Neural cell (in vitro differentiated cells): ENCODE results near the gene CDC73. TPM values are rescaled to one million over a fixed set of nuclear protein-coding genes. Genes with fewer than 3 reads are reported as not detected.

Source experiments
- H2AFZ ChIP-seq: fragments of 200-600, 300-800 bp; sonication (generic), shearing (Covaris generic); 2 replicates; pipeline ENCODE4 v1.6.0; 2014; ENCODE audit warnings: low read depth, mild to moderate bottlenecking, antibody characterized with exemption, low read length, moderate library complexity
- H3F3A ChIP-seq: fragments of 200-600 bp; shearing (Covaris generic); 2 replicates; pipeline ENCODE4 v1.6.1; 2016; ENCODE audit warnings: mild to moderate bottlenecking, moderate library complexity, mixed read lengths, antibody characterized with exemption, low read length; ENCODE audit not compliant: insufficient read depth, poor library complexity, severe bottlenecking
- H3K27ac ChIP-seq: fragments of 200-600, 300-800 bp; sonication (generic), shearing (Covaris generic); 2 replicates; pipeline ENCODE4 v1.5.1; 2014; ENCODE audit warnings: mild to moderate bottlenecking, low read length, moderate library complexity
- H3K27me3 ChIP-seq: fragments of 300-800, 200-600 bp; sonication (generic), shearing (Covaris generic); 2 replicates; pipeline ENCODE4 v1.6.0; 2014; ENCODE audit warnings: mild to moderate bottlenecking, low read depth, low read length, moderate library complexity; ENCODE audit not compliant: insufficient read depth
- H3K36me3 ChIP-seq: fragments of 300-800, 200-600 bp; sonication (generic), shearing (Covaris generic); 2 replicates; pipeline ENCODE4 v1.5.1; 2014; ENCODE audit warnings: mild to moderate bottlenecking, antibody characterized with exemption, low read length, moderate library complexity; ENCODE audit not compliant: insufficient read depth
- H3K4me2 ChIP-seq: fragments of 300-800, 200-600 bp; sonication (generic), shearing (Covaris generic); 2 replicates; pipeline ENCODE4 v1.6.0; 2014; ENCODE audit warnings: mild to moderate bottlenecking, low read length
- H3K4me3 ChIP-seq: fragments of 300-800, 200-600 bp; sonication (generic), shearing (Covaris generic); 2 replicates; pipeline ENCODE4 v1.5.1; 2014; ENCODE audit warnings: mild to moderate bottlenecking, low read length, moderate library complexity
- H3K79me2 ChIP-seq: fragments of 200-600 bp; shearing (Covaris generic); replicated peaks from 2 replicates; pipeline ENCODE4 v1.6.0; 2014; ENCODE audit warnings: mild to moderate bottlenecking, low read length, moderate library complexity; ENCODE audit not compliant: insufficient read depth
- H3K9ac ChIP-seq: fragments of 300-800, 200-600 bp; sonication (generic), shearing (Covaris generic); 2 replicates; pipeline ENCODE4 v1.6.1; 2016; ENCODE audit warnings: mild to moderate bottlenecking, low read length, mixed read lengths
- H3K9me2 ChIP-seq: fragments of 200-600 bp; shearing (Covaris generic); 2 replicates; pipeline ENCODE4 v1.6.1; 2016; ENCODE audit warnings: mild to moderate bottlenecking, low read length, mixed read lengths; ENCODE audit not compliant: insufficient read depth
- H3K9me3 ChIP-seq: fragments of 200-600, 300-800 bp; sonication (generic), shearing (Covaris generic); 2 replicates; pipeline ENCODE4 v1.6.1; 2016; ENCODE audit warnings: mild to moderate bottlenecking, mixed run types, low read length, moderate library complexity, mixed read lengths
- H4K20me1 ChIP-seq: fragments of 200-600 bp; shearing (Covaris generic); 2 replicates; pipeline ENCODE4 v1.6.1; 2016; ENCODE audit warnings: mild to moderate bottlenecking, mixed run types; ENCODE audit not compliant: insufficient read depth
- EP300 ChIP-seq: fragments of 450-650 bp; conservative IDR thresholded peaks from 2 replicates; pipeline ENCODE4 v1.6.1; 2014; ENCODE audit warnings: antibody characterized with exemption, mild to moderate bottlenecking, moderate library complexity; ENCODE audit not compliant: poor library complexity, severe bottlenecking
- EZH2 ChIP-seq: fragments of 200-600, 300-800 bp; shearing (Covaris generic), sonication (generic); IDR thresholded peaks from 2 replicates; pipeline ENCODE4 v1.6.1; 2014; ENCODE audit warnings: antibody characterized with exemption, low read length, borderline replicate concordance, mild to moderate bottlenecking; ENCODE audit not compliant: insufficient read depth, poor library complexity, severe bottlenecking
- MXI1 ChIP-seq: fragments of 450-650 bp; conservative IDR thresholded peaks from 2 replicates; pipeline ENCODE4 v1.6.1; 2014; ENCODE audit warnings: antibody characterized with exemption, mild to moderate bottlenecking; ENCODE audit not compliant: poor library complexity, severe bottlenecking
- POLR2AphosphoS5 ChIP-seq: IDR thresholded peaks from 2 replicates; pipeline ENCODE4 v1.6.1; 2012
- RAD21 ChIP-seq: fragments of 450-650 bp; conservative IDR thresholded peaks from 2 replicates; pipeline ENCODE4 v1.6.1; 2014; ENCODE audit warnings: antibody characterized with exemption, mild to moderate bottlenecking, moderate library complexity
- SMC3 ChIP-seq: fragments of 450-650 bp; conservative IDR thresholded peaks from 2 replicates; pipeline ENCODE4 v1.6.1; 2014; ENCODE audit warnings: antibody characterized with exemption, mild to moderate bottlenecking, moderate library complexity; ENCODE audit not compliant: poor library complexity
- TAF1 ChIP-seq: IDR thresholded peaks from 2 replicates; pipeline ENCODE4 v1.6.1; 2012; ENCODE audit warnings: low read depth
- polyA plus RNA-seq: library from polyadenylated mRNA; depleted of rRNA; stranded (reverse); fragments of >200 nt; gene quantifications from 2 replicates; pipeline ENCODE4 v1.2.3, GENCODE V29; 2014
- TF ChIP-seq, protein P1 (sequence below): fragments of 450-650 bp; IDR thresholded peaks from 2 replicates; pipeline ENCODE4 v1.5.1; 2014; ENCODE audit warnings: antibody characterized with exemption, mild to moderate bottlenecking, moderate library complexity; ENCODE audit not compliant: poor library complexity, severe bottlenecking
- TF ChIP-seq, protein P2 (sequence below): IDR thresholded peaks from 2 replicates; pipeline ENCODE4 v1.6.1; 2012; ENCODE audit warnings: borderline replicate concordance

The CDC73 gene
- polyA plus RNA-seq, 1 donor from 2014 or later: 11.9 TPM

DNA sequence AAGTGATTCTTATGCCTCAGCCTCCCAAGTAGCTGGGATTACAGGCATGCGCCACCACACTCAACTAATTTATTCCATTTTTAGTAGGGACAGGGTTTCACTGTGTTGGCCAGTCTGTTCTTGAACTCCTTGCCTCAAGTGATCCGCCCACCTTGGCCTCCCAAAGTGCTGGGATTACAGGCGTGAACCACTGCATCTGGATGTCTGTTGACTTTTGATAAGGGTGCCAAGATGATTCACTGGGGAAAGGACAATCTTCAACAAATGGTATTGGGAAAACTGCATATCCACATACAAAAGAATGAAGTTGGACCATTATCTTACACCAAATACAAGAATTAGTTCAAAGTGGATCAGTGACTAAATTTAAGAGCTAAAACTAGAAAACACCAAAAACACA, 42.6 kb upstream of the CDC73 start:
- no peak overlapping the region for H3K27ac ChIP-seq
- no peak overlapping the region for H2AFZ ChIP-seq
- peaks cover 14% of the 10 kb centered on the region for H3K79me2 ChIP-seq
- H4K20me1 ChIP-seq: no peaks in the 10 kb centered on the region
- H3F3A ChIP-seq: no peaks in the 10 kb centered on the region
- no peak overlapping the region for H3K4me2 ChIP-seq
- no peak overlapping the region for H3K9ac ChIP-seq
- H3K9me3 ChIP-seq: peaks cover 9% of the 10 kb centered on the region
- peaks cover 49% of the 10 kb centered on the region for H3K36me3 ChIP-seq
- H3K4me3 ChIP-seq: no peak overlapping the region
- no peak for TF ChIP-seq RAD21
- TF ChIP-seq, protein P1, sequence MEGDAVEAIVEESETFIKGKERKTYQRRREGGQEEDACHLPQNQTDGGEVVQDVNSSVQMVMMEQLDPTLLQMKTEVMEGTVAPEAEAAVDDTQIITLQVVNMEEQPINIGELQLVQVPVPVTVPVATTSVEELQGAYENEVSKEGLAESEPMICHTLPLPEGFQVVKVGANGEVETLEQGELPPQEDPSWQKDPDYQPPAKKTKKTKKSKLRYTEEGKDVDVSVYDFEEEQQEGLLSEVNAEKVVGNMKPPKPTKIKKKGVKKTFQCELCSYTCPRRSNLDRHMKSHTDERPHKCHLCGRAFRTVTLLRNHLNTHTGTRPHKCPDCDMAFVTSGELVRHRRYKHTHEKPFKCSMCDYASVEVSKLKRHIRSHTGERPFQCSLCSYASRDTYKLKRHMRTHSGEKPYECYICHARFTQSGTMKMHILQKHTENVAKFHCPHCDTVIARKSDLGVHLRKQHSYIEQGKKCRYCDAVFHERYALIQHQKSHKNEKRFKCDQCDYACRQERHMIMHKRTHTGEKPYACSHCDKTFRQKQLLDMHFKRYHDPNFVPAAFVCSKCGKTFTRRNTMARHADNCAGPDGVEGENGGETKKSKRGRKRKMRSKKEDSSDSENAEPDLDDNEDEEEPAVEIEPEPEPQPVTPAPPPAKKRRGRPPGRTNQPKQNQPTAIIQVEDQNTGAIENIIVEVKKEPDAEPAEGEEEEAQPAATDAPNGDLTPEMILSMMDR: no peak
- TF ChIP-seq MXI1: no peak
- no peak for TF ChIP-seq EZH2
- TF ChIP-seq EP300: no peak
- TF ChIP-seq, protein P2, sequence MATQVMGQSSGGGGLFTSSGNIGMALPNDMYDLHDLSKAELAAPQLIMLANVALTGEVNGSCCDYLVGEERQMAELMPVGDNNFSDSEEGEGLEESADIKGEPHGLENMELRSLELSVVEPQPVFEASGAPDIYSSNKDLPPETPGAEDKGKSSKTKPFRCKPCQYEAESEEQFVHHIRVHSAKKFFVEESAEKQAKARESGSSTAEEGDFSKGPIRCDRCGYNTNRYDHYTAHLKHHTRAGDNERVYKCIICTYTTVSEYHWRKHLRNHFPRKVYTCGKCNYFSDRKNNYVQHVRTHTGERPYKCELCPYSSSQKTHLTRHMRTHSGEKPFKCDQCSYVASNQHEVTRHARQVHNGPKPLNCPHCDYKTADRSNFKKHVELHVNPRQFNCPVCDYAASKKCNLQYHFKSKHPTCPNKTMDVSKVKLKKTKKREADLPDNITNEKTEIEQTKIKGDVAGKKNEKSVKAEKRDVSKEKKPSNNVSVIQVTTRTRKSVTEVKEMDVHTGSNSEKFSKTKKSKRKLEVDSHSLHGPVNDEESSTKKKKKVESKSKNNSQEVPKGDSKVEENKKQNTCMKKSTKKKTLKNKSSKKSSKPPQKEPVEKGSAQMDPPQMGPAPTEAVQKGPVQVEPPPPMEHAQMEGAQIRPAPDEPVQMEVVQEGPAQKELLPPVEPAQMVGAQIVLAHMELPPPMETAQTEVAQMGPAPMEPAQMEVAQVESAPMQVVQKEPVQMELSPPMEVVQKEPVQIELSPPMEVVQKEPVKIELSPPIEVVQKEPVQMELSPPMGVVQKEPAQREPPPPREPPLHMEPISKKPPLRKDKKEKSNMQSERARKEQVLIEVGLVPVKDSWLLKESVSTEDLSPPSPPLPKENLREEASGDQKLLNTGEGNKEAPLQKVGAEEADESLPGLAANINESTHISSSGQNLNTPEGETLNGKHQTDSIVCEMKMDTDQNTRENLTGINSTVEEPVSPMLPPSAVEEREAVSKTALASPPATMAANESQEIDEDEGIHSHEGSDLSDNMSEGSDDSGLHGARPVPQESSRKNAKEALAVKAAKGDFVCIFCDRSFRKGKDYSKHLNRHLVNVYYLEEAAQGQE: no peak
- no peak for TF ChIP-seq POLR2AphosphoS5
- TF ChIP-seq TAF1: no peak
- H3K27me3 ChIP-seq: no peaks in the 10 kb centered on the region
- H3K9me2 ChIP-seq: no peaks in the 10 kb centered on the region

- Histone ChIP-seq H3K9ac (no peak overlapping the region), H3K4me3 (no peak overlapping the region), H3K36me3 (peaks cover 43% of the 10 kb centered on the region), H4K20me1 (no peaks in the 10 kb centered on the region), H3K79me2 (no peaks in the 10 kb centered on the region), H3F3A (no peaks in the 10 kb centered on the region), H3K27ac (no peak overlapping the region), H3K9me2 (no peaks in the 10 kb centered on the region), H3K9me3 (peaks cover 5% of the 10 kb centered on the region), H3K4me2 (no peak overlapping the region), H2AFZ (no peak overlapping the region), H3K27me3 (no peaks in the 10 kb centered on the region)
- TF ChIP-seq, protein P1: no peak
- no peak for TF ChIP-seq MXI1
- TF ChIP-seq EP300: no peak
- TF ChIP-seq, protein P2: no peak
- no peak for TF ChIP-seq SMC3
- TF ChIP-seq TAF1: no peak
- no peak for TF ChIP-seq RAD21
- no peak for TF ChIP-seq EZH2
- TF ChIP-seq POLR2AphosphoS5: no peak
Observed at GRCh38 chr1:193083365-193084088, 38.3 kb upstream of the CDC73 start.
